Measurements from ENCODE around the gene LYPD5. TPM values are rescaled to one million over a fixed set of nuclear protein-coding genes. Genes with fewer than 3 reads are reported as not detected.
"Not testable (repeated sequence)": the region's sequence is repeated elsewhere in the genome, so short reads cannot be mapped to it uniquely, and the experiment has no call there.

Gene LYPD5
- total RNA-seq, 1 donor from 2014 or later, result 0.85 TPM

GRCh38 chr19:43809762-43810696, 7.8 kb upstream of the LYPD5 start:
- peak; percentile 80 for TF ChIP-seq CTCF (conservative IDR thresholded peaks at IDR 0.05)
- Mint-ChIP-seq H3K9me3 (no peaks in the 10 kb centered on the region), H3K27ac (no peak overlapping the region), H3K4me1 (ENCODE audit: unreplicated experiment) (no peaks in the 10 kb centered on the region), H3K4me3 (no peak overlapping the region), H3K36me3 (no peaks in the 10 kb centered on the region), H3K27me3 (peaks cover 40% of the 10 kb centered on the region)
- no peak for DNase-seq (ENCODE audit: extremely low spot score, unreplicated experiment)

- no peak for TF ChIP-seq CTCF (conservative IDR thresholded peaks at IDR 0.05)
- no peaks in the 10 kb centered on the region for H3K4me1 Mint-ChIP-seq (ENCODE audit: unreplicated experiment)
- peak overlapping the region; percentile 18 for H3K27ac Mint-ChIP-seq
- H3K4me3 Mint-ChIP-seq, result no peak overlapping the region
- no peaks in the 10 kb centered on the region for H3K36me3 Mint-ChIP-seq
- H3K27me3 Mint-ChIP-seq, result peaks cover 34% of the 10 kb centered on the region
- H3K9me3 Mint-ChIP-seq, result no peaks in the 10 kb centered on the region
- DNase-seq (ENCODE audit: extremely low spot score, unreplicated experiment), result no peak
These were observed 5.4 kb upstream of the LYPD5 start for GRCh38 chr19:43807651-43808050.

GRCh38 chr19:43806848-43807247, 4.6 kb upstream of the LYPD5 start:
- Mint-ChIP-seq H3K27ac (no peak overlapping the region), H3K36me3 (no peaks in the 10 kb centered on the region), H3K4me1 (ENCODE audit: unreplicated experiment) (peaks cover under 1% of the 10 kb centered on the region), H3K9me3 (no peaks in the 10 kb centered on the region), H3K4me3 (no peak overlapping the region), H3K27me3 (peaks cover 28% of the 10 kb centered on the region)
- no peak for DNase-seq (ENCODE audit: extremely low spot score, unreplicated experiment)
- TF ChIP-seq CTCF (conservative IDR thresholded peaks at IDR 0.05), result no peak

- H3K9me3 Mint-ChIP-seq; H3K4me1 Mint-ChIP-seq (ENCODE audit: unreplicated experiment); DNase-seq (ENCODE audit: extremely low spot score, unreplicated experiment); H3K36me3 Mint-ChIP-seq; H3K27ac Mint-ChIP-seq; H3K4me3 Mint-ChIP-seq: not testable (repeated sequence)
- H3K27me3 Mint-ChIP-seq, result peaks cover 29% of the 10 kb centered on the region
These were observed 4.2 kb upstream of the LYPD5 start for GRCh38 chr19:43806401-43806800.

- no peaks in the 10 kb centered on the region for H3K9me3 Mint-ChIP-seq
- peaks cover 5% of the 10 kb centered on the region for H3K4me1 Mint-ChIP-seq (ENCODE audit: unreplicated experiment)
- no peak overlapping the region for H3K4me3 Mint-ChIP-seq
- no peak for DNase-seq (ENCODE audit: extremely low spot score, unreplicated experiment)
- H3K36me3 Mint-ChIP-seq, result no peaks in the 10 kb centered on the region
- H3K27ac Mint-ChIP-seq, result no peak overlapping the region
- H3K27me3 Mint-ChIP-seq, result peaks cover 29% of the 10 kb centered on the region
- TF ChIP-seq CTCF (conservative IDR thresholded peaks at IDR 0.05), result no peak
These were observed 2.2 kb upstream of the LYPD5 start for GRCh38 chr19:43804432-43804831.

GRCh38 chr19:43799502-43800142, 2.6 kb downstream of the LYPD5 start:
- Mint-ChIP-seq H3K4me1 (ENCODE audit: unreplicated experiment) (peaks cover 5% of the 10 kb centered on the region), H3K9me3 (no peaks in the 10 kb centered on the region), H3K4me3 (peak overlapping the region; percentile 84), H3K27ac (peak overlapping the region; percentile 24), H3K36me3 (no peaks in the 10 kb centered on the region), H3K27me3 (peaks cover 57% of the 10 kb centered on the region)
- TF ChIP-seq CTCF (conservative IDR thresholded peaks at IDR 0.05), result no peak
- DNase-seq (ENCODE audit: extremely low spot score, unreplicated experiment), result no peak

Data from type B pancreatic cell (in vitro differentiated cells).